ENCODE results near the gene HOXA4.

DNA sequence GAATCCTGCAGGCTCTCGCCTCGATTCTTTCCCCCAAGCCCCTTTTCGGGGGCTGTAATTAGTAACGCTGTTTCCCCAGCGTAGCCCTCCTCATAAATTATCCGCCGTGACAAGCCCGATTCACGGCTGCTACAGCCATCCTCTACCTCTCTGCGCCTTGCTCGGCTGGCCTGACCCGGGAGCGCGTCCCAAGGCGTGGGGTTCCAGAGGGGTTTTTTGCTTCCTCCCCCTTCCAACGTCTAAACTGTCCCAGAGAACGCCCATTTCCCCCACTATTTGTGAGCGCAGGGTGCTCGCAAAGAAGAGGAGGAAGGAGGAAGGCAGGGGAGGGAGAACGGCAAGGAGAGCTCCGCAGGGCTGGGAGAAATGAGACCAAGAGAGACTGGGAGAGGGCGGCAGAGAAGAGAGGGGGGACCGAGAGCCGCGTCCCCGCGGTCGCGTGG lies 12.0 kb upstream of the HOXA4 start:
- TF ChIP-seq CTCF (IDR thresholded peaks at IDR 0.05 in 2 of 3, conservative IDR thresholded peaks at IDR 0.05 in 1 of 3; ENCODE audit: borderline replicate concordance in 1 of 3, insufficient read depth in 1 of 3, low read depth in 2 of 3, low read length in 2 of 3), result no peak
- no peak for TF ChIP-seq POLR2AphosphoS5 (IDR thresholded peaks at IDR 0.05; ENCODE audit: low read depth, low read length)
- TF ChIP-seq CEBPB (IDR thresholded peaks at IDR 0.05; ENCODE audit: low read depth), result no peak
- no peak for TF ChIP-seq RAD21 (IDR thresholded peaks at IDR 0.05; ENCODE audit: low read depth)
- no peak for TF ChIP-seq EZH2 (IDR thresholded peaks at IDR 0.05)
- TF ChIP-seq JUND (IDR thresholded peaks at IDR 0.05), result no peak
- TF ChIP-seq EZH2phosphoT487 (IDR thresholded peaks at IDR 0.05; ENCODE audit: borderline replicate concordance), result no peak
- TF ChIP-seq ZBTB33 (IDR thresholded peaks at IDR 0.05; ENCODE audit: extremely low read depth, insufficient replicate concordance, low read length), result no peak
- no peak for TF ChIP-seq MAX (IDR thresholded peaks at IDR 0.05)
- TF ChIP-seq POLR2A (IDR thresholded peaks at IDR 0.05; ENCODE audit: borderline replicate concordance, extremely low read depth, insufficient read depth, insufficient read length), result no peak
- no peak for TF ChIP-seq ZNF274 (IDR thresholded peaks at IDR 0.05; ENCODE audit: low read depth, low read length)
- TF ChIP-seq YY1 (IDR thresholded peaks at IDR 0.05; ENCODE audit: extremely low read depth, insufficient replicate concordance, low read depth, low read length), result no peak
- no peak for TF ChIP-seq ZFX (IDR thresholded peaks at IDR 0.05)
- no peak for TF ChIP-seq REST (IDR thresholded peaks at IDR 0.05; ENCODE audit: low read depth)
